Measurements from ENCODE around the gene HOXD13. TPM values are rescaled to one million over a fixed set of nuclear protein-coding genes. Genes with fewer than 3 reads are reported as not detected.

HOXD13 gene
- total RNA-seq, 1 experiment from 2014 or later: not detected

DNA sequence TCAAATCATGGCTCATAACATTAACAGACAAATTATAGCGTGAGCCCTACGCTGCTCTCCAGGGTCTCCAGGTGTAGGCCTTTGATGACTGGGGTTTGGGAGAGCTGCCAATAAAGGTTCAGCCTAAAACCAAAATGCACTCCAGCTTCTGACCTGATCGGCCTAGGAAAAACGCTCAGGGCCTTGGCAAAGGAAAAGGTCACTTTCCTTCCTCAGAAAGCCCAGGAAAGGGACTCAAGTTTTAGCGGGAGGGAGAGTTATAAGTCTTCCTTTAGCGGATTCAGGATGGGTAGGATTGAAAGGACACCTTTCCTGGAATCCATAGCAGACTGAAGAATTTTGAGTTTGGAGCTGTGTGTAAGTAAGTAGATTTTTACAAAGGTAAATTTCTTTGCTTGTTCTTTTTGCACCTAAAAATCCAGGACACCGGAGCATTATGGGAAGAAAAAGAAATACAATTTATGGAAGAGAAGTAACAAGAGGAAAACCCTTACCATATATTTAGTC lies 17.5 kb upstream of the HOXD13 start:
- H3K27me3 Mint-ChIP-seq (ENCODE audit: insufficient read depth, unreplicated experiment): peaks cover 29% of the 10 kb centered on the region
- peaks cover 7% of the 10 kb centered on the region for H3K4me1 Mint-ChIP-seq (ENCODE audit: low read depth, unreplicated experiment)
- intact Hi-C loops (cut with micrococcal nuclease; ENCODE audit: unreplicated experiment): no loop called here
- TF ChIP-seq, protein P1, sequence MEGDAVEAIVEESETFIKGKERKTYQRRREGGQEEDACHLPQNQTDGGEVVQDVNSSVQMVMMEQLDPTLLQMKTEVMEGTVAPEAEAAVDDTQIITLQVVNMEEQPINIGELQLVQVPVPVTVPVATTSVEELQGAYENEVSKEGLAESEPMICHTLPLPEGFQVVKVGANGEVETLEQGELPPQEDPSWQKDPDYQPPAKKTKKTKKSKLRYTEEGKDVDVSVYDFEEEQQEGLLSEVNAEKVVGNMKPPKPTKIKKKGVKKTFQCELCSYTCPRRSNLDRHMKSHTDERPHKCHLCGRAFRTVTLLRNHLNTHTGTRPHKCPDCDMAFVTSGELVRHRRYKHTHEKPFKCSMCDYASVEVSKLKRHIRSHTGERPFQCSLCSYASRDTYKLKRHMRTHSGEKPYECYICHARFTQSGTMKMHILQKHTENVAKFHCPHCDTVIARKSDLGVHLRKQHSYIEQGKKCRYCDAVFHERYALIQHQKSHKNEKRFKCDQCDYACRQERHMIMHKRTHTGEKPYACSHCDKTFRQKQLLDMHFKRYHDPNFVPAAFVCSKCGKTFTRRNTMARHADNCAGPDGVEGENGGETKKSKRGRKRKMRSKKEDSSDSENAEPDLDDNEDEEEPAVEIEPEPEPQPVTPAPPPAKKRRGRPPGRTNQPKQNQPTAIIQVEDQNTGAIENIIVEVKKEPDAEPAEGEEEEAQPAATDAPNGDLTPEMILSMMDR (IDR thresholded peaks at IDR 0.05; ENCODE audit: insufficient read depth in 1 of 2, low read depth in 1 of 2, low read length in 1 of 2, severe bottlenecking in 1 of 2, unreplicated experiment in 1 of 2): no peak
- no peaks in the 10 kb centered on the region for H3K36me3 ChIP-seq (ENCODE audit: control insufficient read depth, insufficient read depth, low read length)
- no peaks in the 10 kb centered on the region for H3K9me3 ChIP-seq
- ChIA-PET POLR2A (no interaction called here), CTCF (interaction anchor here (0.5 kb wide), 1 partner anchor 754 kb away, joined by 4 read pairs; no protein-coding TSS in a partner anchor)
- no peaks in the 10 kb centered on the region for H3K9me3 Mint-ChIP-seq (ENCODE audit: unreplicated experiment)
- H3K4me1 ChIP-seq: 0 out of 2 replicates have a peak, but pooled peaks cover 3% of the 10 kb centered on the region
- no peak for DNase-seq
- no peak overlapping the region for H3K4me3 Mint-ChIP-seq (ENCODE audit: unreplicated experiment)
- no peak overlapping the region for H3K27ac Mint-ChIP-seq (ENCODE audit: unreplicated experiment)
- H3K27me3 ChIP-seq (replicated peaks; ENCODE audit: control insufficient read depth, insufficient read depth, low read length): peaks cover 3% of the 10 kb centered on the region; the same call in 1 of the 2 replicates
- no TSS peak for BruUV-seq (replicated peaks)
- no peaks in the 10 kb centered on the region for H3K36me3 Mint-ChIP-seq (ENCODE audit: insufficient read depth, unreplicated experiment)
- H3K4me3 ChIP-seq (ENCODE audit: low read depth, low read length): no peak overlapping the region

DNA sequence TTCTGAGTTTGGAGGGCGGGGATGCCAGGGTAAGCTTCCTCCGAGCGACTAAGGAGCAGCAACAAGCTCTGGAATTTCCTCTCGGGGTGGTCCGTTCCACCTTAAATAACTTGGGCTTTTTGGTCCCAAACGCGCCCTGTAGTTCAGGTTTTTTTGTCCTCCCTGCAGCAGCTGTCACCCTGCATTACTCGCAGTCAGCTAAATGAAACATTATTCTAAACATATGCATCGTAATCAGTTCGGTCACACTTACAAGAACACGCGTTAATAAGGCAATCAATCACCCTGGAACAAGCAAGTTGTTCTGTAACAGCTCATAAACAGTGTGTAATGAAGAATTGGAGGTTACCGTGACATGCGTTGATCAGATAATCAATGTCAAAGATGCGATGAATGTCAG lies 17.0 kb upstream of the HOXD13 start:
- Histone ChIP-seq H3K9me3 (peaks cover under 1% of the 10 kb centered on the region; the same call in 1 of the 2 replicates), H3K36me3 (ENCODE audit: control insufficient read depth, insufficient read depth, low read length) (no peaks in the 10 kb centered on the region), H3K4me1 (0 out of 2 replicates have a peak, but pooled peaks cover 3% of the 10 kb centered on the region), H3K27me3 (replicated peaks; ENCODE audit: control insufficient read depth, insufficient read depth, low read length) (peaks cover 3% of the 10 kb centered on the region; the same call in 1 of the 2 replicates), H3K4me3 (ENCODE audit: low read depth, low read length) (no peak overlapping the region)
- Mint-ChIP-seq H3K36me3 (ENCODE audit: insufficient read depth, unreplicated experiment) (no peaks in the 10 kb centered on the region), H3K4me1 (ENCODE audit: low read depth, unreplicated experiment) (peaks cover 7% of the 10 kb centered on the region), H3K27me3 (ENCODE audit: insufficient read depth, unreplicated experiment) (peaks cover 29% of the 10 kb centered on the region), H3K4me3 (ENCODE audit: unreplicated experiment) (no peak overlapping the region), H3K9me3 (ENCODE audit: unreplicated experiment) (no peaks in the 10 kb centered on the region), H3K27ac (ENCODE audit: unreplicated experiment) (no peak overlapping the region)
- no TSS peak for BruUV-seq (replicated peaks)
- TF ChIP-seq, protein P1 (IDR thresholded peaks at IDR 0.05; ENCODE audit: insufficient read depth in 1 of 2, low read depth in 1 of 2, low read length in 1 of 2, severe bottlenecking in 1 of 2, unreplicated experiment in 1 of 2): no peak
- CTCF ChIA-PET: interaction anchor here (0.5 kb wide), 1 partner anchor 755 kb away, joined by 4 read pairs; no protein-coding TSS in a partner anchor
- intact Hi-C loops (cut with micrococcal nuclease; ENCODE audit: unreplicated experiment): no loop called here
- POLR2A ChIA-PET: no interaction called here
- no peak for DNase-seq

DNA sequence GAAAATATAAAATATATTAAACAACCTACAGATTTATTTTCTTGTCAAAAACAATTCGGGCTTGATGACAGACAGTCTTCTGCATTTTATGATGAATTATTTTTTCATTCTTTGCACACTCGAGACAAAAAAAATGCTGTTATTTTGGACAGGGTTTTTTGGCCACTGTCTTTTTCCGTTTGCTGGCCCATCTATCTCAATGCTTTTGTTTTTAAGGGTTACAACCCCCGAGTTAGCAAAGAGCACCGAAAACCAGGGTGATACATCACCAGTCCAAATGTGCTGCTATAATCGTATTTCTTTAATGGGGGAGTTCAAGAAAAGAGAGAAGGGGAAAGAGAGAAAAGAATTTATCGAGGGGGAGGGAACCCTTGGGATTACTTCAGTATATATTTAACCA lies 16.5 kb upstream of the HOXD13 start:
- H3K4me1 Mint-ChIP-seq (ENCODE audit: low read depth, unreplicated experiment): peaks cover 7% of the 10 kb centered on the region
- intact Hi-C loops (cut with micrococcal nuclease; ENCODE audit: unreplicated experiment): no loop called here
- no TSS peak for BruUV-seq (replicated peaks)

More for the DNA sequence above, 16.5 kb upstream of the HOXD13 start:
- Mint-ChIP-seq H3K9me3 (ENCODE audit: unreplicated experiment) (no peaks in the 10 kb centered on the region), H3K27ac (ENCODE audit: unreplicated experiment) (no peak overlapping the region), H3K36me3 (ENCODE audit: insufficient read depth, unreplicated experiment) (no peaks in the 10 kb centered on the region), H3K27me3 (ENCODE audit: insufficient read depth, unreplicated experiment) (peaks cover 32% of the 10 kb centered on the region), H3K4me3 (ENCODE audit: unreplicated experiment) (no peak overlapping the region)
- POLR2A ChIA-PET: no interaction called here
- TF ChIP-seq, protein P1 (IDR thresholded peaks at IDR 0.05; ENCODE audit: insufficient read depth in 1 of 2, low read depth in 1 of 2, low read length in 1 of 2, severe bottlenecking in 1 of 2, unreplicated experiment in 1 of 2): no peak
- H3K27me3 ChIP-seq (replicated peaks; ENCODE audit: control insufficient read depth, insufficient read depth, low read length): peaks cover 6% of the 10 kb centered on the region
- H3K36me3 ChIP-seq (ENCODE audit: control insufficient read depth, insufficient read depth, low read length): no peaks in the 10 kb centered on the region
- no peak overlapping the region for H3K4me3 ChIP-seq (ENCODE audit: low read depth, low read length)
- DNase-seq: no peak
- peaks cover 6% of the 10 kb centered on the region for H3K9me3 ChIP-seq
- H3K4me1 ChIP-seq: 0 out of 2 replicates have a peak, but pooled peaks cover 3% of the 10 kb centered on the region
- CTCF ChIA-PET: no interaction called here
